ENCODE measurements around the gene XXYLT1. TPM values are rescaled to one million over a fixed set of nuclear protein-coding genes. Genes with fewer than 3 reads are reported as not detected.

XXYLT1 gene
- total RNA-seq, 4 donors from 2014 or later: 6.0 to 16.1 (median 9.6) TPM

DNA sequence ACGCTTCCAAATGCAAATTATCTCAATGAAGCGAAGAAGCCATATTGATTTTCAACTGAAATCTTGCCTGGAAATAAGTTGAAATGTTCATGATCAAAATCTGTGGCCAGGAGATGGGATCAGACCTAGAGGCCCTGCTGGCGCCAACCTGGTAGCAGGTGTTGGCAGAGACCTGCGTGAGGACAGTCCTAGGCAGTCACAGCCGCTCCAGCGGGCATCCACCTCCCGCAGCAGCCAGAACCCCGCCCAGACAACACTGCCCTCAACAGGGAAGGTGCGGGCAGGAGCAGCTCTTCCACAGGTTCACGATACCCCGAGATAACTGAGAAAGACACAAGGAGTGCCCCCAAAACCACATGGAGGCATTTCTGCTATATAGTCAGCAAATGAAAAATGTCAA is 145.3 kb downstream of the XXYLT1 start:
- TF ChIP-seq CTCF (IDR thresholded peaks at IDR 0.05): no peak

GRCh38 chr3:195124378-195124992 is 146.5 kb downstream of the XXYLT1 start:
- ATAC-seq (ENCODE audit: low FRiP score): no peak
- DNase-seq (ENCODE audit: low spot score): no peak
- TF ChIP-seq CTCF (IDR thresholded peaks at IDR 0.05): no peak

More for the DNA sequence above, 145.3 kb downstream of the XXYLT1 start:
- DNase-seq (ENCODE audit: low spot score) (no peak), ATAC-seq (ENCODE audit: low FRiP score) (no peak)

DNA sequence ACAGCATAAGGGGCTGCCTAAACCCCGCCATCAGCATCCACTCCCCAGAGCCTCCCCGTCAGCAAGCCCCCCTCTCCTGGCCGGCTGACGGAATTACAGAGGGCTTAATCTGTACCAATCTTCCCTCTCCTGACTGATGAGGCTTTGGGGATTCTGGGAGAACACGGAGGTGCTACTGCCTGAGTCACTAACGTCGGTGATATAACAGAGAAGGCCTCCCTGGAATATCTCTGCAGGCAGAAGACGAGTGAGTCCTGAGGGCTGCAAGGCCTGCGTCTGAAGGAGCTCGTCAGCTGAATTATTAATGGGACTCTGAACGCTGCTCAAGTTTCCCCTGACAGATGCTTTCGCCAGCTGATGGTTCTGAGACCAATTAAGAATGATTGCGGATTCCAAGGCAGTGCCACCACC is 147.7 kb downstream of the XXYLT1 start:
- TF ChIP-seq CTCF (IDR thresholded peaks at IDR 0.05): no peak
- no peak for DNase-seq (ENCODE audit: low spot score)
- no peak for ATAC-seq (ENCODE audit: low FRiP score)

DNA sequence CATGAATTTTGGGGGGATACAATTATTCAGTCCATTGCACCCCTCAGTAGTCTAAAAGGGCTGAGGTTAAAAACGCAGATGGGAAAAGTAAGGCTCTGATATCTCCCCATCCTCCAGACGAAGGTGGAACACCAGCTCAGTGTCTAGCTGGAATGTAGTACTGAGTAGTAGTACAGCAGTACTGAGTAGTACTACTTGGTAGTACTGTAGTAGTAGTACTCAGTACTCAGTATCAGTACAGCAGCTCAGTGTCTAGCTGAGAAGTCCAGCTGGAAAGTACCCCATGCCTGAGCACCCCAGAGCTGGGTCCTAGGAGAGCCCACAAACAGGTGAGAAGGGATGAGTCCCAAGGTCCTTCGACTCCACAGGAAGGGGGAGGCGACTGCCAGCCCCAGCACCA is 148.7 kb downstream of the XXYLT1 start:
- ATAC-seq (ENCODE audit: low FRiP score): no peak
- DNase-seq (ENCODE audit: low spot score): no peak
- TF ChIP-seq CTCF (IDR thresholded peaks at IDR 0.05): no peak

- no peak for DNase-seq (ENCODE audit: low spot score)
- ATAC-seq (ENCODE audit: low FRiP score): no peak
- no peak for TF ChIP-seq CTCF (IDR thresholded peaks at IDR 0.05)
Observed at GRCh38 chr3:195120267-195120601, 150.7 kb downstream of the XXYLT1 start.

DNA sequence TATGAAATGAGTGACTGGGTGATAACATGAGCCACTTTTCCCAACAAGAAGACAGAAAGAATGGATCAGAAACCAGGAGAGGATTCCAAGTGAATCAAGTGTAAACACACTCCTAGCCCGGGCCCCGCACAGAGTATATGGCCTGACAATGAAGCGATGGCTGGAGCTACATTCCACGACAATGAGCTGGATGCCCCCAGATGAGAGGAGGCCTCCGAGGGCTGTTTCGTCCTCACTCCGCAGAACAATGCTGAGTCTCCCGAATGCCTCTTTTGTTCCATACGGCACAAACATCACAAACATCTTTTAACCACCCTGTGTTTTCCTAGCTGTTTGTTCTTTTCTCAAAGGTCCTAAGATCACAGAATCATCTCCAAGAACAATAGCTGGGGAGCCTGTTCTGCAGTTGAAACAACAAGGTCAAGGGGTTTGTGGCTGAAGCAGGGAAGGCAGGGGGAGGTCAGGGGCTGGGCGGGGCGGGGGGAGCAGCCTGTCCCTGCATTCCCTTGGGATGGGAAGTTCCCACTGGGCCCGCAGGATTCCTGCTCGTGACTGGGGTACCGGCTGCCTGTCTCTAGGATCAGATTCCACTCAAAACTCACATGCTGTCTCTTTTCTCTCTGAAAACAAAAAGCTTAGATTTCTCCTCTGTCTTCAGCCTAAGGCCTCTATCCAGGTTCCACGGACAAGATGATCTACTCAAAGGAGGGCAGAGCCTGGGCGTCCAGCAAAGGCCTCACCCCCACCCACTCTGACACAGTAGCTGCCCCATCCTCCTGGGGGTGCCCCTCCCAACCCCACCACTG is 151.3 kb downstream of the XXYLT1 start:
- TF ChIP-seq CTCF (IDR thresholded peaks at IDR 0.05): no peak
- DNase-seq (ENCODE audit: low spot score) (no peak), ATAC-seq (ENCODE audit: low FRiP score) (no peak)

DNA sequence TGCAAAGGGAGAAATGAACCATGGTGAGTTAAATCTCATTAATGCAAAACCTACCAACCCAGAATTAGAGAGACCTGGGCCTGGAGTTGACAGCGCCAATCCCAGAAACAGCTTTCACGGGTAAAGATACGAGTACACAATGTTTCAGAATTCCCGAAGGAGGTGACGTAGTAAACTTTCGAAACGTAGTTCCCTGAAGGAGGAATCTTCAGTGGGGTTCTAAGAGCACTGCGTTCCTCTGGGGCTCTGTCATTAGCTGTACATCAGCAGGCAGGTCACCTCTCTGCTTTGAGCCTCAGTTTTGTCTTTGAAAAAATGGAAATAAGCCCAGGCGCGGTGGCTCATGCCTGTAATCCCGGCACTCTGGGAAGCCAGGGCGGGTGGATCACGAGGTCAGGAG is 152.3 kb downstream of the XXYLT1 start:
- DNase-seq (ENCODE audit: low spot score) (no peak), ATAC-seq (ENCODE audit: low FRiP score) (no peak)
- TF ChIP-seq CTCF (IDR thresholded peaks at IDR 0.05): no peak
